Activated CD4-positive, alpha-beta T cell treated with anti-CD3 and anti-CD28 coated beads, Interleukin-2, amount 10 ng/mL, durations not matched to agents 24 days and 14 days (primary cell): ENCODE measurements around the gene ECEL1. TPM values are rescaled to one million over a fixed set of nuclear protein-coding genes. Genes with fewer than 3 reads are reported as not detected.
"Not testable (repeated sequence)": the region's sequence is repeated elsewhere in the genome, so short reads cannot be mapped to it uniquely, and the experiment has no call there.

Experiments used
- DNase-seq: peaks from one replicate; pipeline ENCODE4 v3.0.0; 2022
- H3K27ac Mint-ChIP-seq: one replicate; pipeline ENCODE4 v1.8.0; 2022; ENCODE audit warnings: mild to moderate bottlenecking, mixed read lengths
- H3K27me3 Mint-ChIP-seq: one replicate; pipeline ENCODE4 v1.8.0; 2022; ENCODE audit warnings: mixed read lengths
- H3K36me3 Mint-ChIP-seq: one replicate; pipeline ENCODE4 v1.8.0; 2022; ENCODE audit warnings: low read depth, mild to moderate bottlenecking, mixed read lengths
- H3K4me1 Mint-ChIP-seq: one replicate; pipeline ENCODE4 v1.8.0; 2021; ENCODE audit warnings: mixed read lengths
- H3K4me3 Mint-ChIP-seq: one replicate; pipeline ENCODE4 v1.8.0; 2022; ENCODE audit warnings: mild to moderate bottlenecking, moderate library complexity, mixed read lengths
- H3K9me3 Mint-ChIP-seq: one replicate; pipeline ENCODE4 v1.8.0; 2021; ENCODE audit warnings: mixed read lengths
- intact Hi-C: fragments of 100-400 bp; cut with micrococcal nuclease; formaldehyde crosslinking; loops from one replicate; pipeline ENCODE4 v1.15.1; 2023
- total RNA-seq: library from RNA; stranded (reverse); gene quantifications from 2 replicates; pipeline ENCODE4 v1.2.3, GENCODE V29; 2022

The ECEL1 gene
- total RNA-seq, 1 donor from 2014 or later: 0.19 TPM

DNA sequence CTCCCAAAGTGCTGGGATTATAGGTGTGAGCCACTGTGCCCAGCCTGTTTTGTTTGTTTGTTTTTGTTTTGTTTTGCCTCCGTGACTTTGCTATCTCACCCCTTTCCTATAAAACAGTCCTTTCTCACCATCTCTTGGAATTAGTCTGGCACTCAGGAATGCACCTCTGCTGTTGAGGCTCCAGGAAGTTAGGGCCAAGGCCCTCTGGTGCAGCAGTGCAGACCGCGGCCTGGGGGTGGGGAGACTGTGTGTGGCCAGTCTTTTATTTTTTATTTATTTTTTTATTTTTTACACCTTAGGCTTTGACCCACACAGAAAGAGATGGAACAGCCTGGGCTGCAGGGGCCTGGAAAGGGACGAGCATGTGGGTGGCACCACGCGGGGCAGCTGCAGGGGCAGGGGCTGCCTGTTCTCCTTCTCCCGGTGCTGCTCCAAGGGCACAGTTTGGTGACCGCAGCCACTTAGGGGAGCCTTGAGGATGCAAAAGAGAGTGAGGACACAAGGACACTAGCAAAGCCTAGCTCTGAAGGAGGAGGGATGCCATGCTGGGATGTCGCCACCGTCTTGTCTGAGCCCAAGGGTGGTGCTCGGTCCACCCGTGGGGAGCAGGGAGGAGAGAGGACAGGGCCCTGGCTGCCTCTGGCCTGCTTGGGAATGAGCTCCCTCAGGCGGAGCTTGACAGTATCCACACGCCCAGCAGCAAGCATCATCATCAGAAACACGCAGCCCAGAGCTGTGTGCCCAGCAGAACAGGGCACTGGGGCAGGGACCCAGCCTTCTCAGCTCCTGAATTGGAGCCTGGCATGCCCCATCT is 51.0 kb downstream of the ECEL1 start:
- DNase-seq: no peak
- no peaks in the 10 kb centered on the region for H3K36me3 Mint-ChIP-seq
- H3K27me3 Mint-ChIP-seq: no peaks in the 10 kb centered on the region
- intact Hi-C loops: no loop called here
- no peaks in the 10 kb centered on the region for H3K9me3 Mint-ChIP-seq
- peaks cover 3% of the 10 kb centered on the region for H3K4me1 Mint-ChIP-seq
- no peak overlapping the region for H3K27ac Mint-ChIP-seq
- no peak overlapping the region for H3K4me3 Mint-ChIP-seq

DNA sequence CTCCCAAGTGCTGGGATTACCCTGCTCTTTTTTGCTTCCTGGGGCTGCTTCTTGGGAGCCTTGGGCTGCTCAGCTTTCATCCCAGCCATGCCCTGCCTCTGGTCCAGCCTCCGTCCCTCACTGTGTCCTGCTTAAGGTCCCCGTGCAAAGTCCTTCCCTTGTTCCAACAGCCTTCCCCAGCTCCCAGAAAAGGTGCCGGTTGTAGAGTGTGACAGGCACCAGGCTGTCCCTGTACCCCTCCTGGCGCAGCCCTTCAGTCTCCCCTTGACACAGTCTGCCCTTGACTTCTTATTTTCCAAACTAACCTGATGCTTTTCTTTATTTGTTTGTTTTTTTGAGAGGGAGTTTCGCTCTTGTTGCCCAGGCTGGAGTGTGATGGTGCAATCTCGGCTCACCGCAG is 51.8 kb downstream of the ECEL1 start:
- Mint-ChIP-seq H3K36me3 (no peaks in the 10 kb centered on the region), H3K27ac (no peak overlapping the region)
- intact Hi-C loops: no loop called here

DNA sequence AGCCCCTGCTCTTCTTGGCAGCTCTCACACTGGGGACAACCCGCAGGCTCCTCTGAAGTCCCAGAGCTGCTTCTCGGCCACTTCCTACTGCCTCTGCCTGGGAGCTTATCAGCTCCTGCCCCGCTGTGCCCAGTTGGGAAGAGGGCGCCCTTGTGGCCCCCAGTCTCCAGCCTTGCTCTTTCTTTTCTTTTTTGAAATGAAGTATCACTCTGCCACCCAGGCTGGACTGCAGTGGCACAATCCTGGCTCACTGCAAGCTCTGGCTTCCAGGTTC is 52.3 kb downstream of the ECEL1 start:
- no peak overlapping the region for H3K27ac Mint-ChIP-seq
- H3K4me3 Mint-ChIP-seq: no peak overlapping the region
- intact Hi-C loops: no loop called here
- no peaks in the 10 kb centered on the region for H3K9me3 Mint-ChIP-seq
- DNase-seq: no peak
- H3K4me1 Mint-ChIP-seq: peaks cover 1% of the 10 kb centered on the region
- no peaks in the 10 kb centered on the region for H3K27me3 Mint-ChIP-seq
- no peaks in the 10 kb centered on the region for H3K36me3 Mint-ChIP-seq

More for the DNA sequence above, 51.8 kb downstream of the ECEL1 start:
- DNase-seq: no peak
- H3K27me3 Mint-ChIP-seq: no peaks in the 10 kb centered on the region
- H3K4me3 Mint-ChIP-seq: no peak overlapping the region
- peaks cover 3% of the 10 kb centered on the region for H3K4me1 Mint-ChIP-seq
- H3K9me3 Mint-ChIP-seq: no peaks in the 10 kb centered on the region

DNA sequence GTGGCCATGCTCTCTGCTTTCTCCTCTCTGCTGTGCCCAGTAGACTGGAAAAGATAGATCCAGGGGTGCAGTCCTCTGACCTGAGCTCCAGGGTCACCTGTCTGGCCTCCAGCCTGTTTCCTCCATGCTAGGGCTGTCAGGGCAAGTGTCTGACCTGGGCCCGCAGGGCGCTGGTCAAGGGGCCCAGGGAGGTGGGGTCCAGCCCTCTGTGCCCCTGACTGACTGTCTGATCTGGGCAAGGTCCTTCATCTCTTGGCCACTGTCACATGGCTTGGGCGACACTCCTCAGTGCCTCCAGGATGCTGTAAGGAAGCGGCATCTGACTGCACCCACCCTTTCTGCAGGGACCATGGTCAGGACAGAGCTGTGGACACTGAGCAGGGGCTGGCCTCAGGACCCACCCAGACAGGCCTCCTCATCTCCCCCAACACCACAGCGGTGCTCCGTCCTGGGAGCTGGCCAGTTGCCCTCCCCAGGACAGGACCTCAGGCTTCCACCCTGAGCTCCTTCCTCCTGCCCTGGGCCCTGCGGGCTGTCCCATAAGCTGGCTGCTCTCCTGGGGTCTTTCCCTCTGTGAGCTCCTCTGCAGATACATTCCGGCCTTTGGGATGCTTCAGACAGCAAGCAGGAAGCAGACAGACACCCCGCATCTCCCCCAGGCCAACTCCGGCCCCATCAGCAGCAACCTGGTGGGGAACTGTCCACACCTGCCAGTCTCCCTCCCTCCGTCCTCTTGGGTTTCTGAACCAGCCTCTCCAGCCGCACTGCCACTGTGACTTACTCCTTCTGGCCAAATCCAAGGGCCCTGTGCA is 52.9 kb downstream of the ECEL1 start:
- H3K4me1 Mint-ChIP-seq: no peaks in the 10 kb centered on the region
- H3K27me3 Mint-ChIP-seq: no peaks in the 10 kb centered on the region
- no peaks in the 10 kb centered on the region for H3K9me3 Mint-ChIP-seq
- intact Hi-C loops: no loop called here
- DNase-seq: no peak
- H3K4me3 Mint-ChIP-seq: no peak overlapping the region
- H3K27ac Mint-ChIP-seq: no peak overlapping the region
- H3K36me3 Mint-ChIP-seq: no peaks in the 10 kb centered on the region

DNA sequence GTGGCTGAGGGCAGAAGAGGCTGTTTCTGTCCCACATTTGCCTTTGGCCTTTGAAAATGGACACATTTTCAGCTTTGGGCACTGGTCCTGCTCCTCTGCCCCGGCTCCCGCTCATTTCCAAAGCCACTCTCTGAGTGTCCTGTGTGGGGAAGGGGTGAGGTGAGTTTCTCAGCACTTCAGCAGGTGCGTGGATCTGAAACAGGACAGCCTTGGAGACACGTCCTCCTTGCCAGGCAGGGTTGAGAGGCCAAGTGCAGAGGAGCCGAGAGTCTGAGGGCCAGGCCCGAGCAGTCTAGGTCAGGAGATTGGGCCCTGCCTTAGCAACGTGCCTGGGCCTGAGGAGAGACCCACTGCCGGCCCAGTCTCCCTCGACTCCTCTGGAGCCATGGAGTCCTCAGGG is 53.5 kb downstream of the ECEL1 start:
- H3K4me1 Mint-ChIP-seq: no peaks in the 10 kb centered on the region

DNA sequence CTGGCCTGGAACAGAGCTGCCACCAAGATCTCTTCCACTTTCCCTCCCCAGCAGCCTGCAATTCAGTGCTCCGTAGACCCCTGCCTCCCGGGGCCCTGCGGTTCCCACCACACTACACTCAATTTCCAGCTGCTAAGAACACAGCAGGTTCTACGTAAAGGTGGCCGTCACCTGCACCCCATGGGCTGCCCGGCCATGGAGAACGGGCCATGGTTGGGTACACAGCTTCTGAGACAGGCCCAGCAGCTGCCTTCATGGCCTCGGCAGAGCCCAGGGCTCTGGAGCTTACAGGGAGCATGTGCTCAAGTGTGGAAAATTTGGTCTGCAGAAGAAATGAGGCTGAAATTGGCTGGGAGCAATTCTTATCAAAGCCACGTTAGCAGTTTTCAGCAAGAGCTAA is 54.0 kb downstream of the ECEL1 start:
- H3K9me3 Mint-ChIP-seq, DNase-seq, H3K27me3 Mint-ChIP-seq, H3K27ac Mint-ChIP-seq, intact Hi-C loops, H3K4me1 Mint-ChIP-seq, H3K4me3 Mint-ChIP-seq, H3K36me3 Mint-ChIP-seq: not testable (repeated sequence)

More for the DNA sequence above, 53.5 kb downstream of the ECEL1 start:
- intact Hi-C loops: no loop called here
- H3K27me3 Mint-ChIP-seq: peaks cover 4% of the 10 kb centered on the region
- H3K27ac Mint-ChIP-seq: no peak overlapping the region
- no peaks in the 10 kb centered on the region for H3K36me3 Mint-ChIP-seq
- H3K4me3 Mint-ChIP-seq: no peak overlapping the region
- no peak for DNase-seq
- no peaks in the 10 kb centered on the region for H3K9me3 Mint-ChIP-seq

DNA sequence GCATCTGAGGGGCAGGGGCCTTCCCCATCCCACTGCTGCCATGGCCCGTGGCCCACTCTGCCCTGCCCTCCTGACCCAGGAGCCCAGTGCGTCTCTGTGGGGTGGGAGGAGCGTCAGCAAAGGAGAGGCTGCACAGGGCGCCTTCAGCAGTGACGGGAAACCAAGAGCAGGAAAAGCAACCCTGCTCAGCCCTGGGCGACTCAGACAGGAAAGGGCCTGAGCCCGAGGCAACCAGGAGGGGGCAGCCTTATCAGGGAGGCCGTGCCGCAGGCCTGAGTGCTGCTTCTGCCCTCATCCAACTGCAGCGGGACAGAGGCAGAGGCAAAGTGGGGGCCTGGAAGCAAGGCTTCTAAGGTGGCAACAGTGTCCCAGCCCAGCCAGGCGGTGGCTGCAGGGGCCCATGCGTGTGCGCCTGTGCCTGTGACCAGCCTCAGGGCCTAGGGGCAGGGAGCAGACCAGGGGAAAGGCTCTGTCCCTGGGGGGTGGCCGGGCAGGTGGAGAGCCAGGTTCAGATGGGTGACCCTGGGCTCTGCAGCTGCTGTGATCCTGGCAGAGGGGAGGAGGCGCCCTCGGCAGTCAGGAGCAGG is 54.9 kb downstream of the ECEL1 start:
- Mint-ChIP-seq H3K27me3 (peaks cover 4% of the 10 kb centered on the region), H3K27ac (no peak overlapping the region), H3K4me3 (no peak overlapping the region), H3K9me3 (no peaks in the 10 kb centered on the region), H3K36me3 (no peaks in the 10 kb centered on the region), H3K4me1 (no peaks in the 10 kb centered on the region)
- intact Hi-C loops: no loop called here
- no peak for DNase-seq

DNA sequence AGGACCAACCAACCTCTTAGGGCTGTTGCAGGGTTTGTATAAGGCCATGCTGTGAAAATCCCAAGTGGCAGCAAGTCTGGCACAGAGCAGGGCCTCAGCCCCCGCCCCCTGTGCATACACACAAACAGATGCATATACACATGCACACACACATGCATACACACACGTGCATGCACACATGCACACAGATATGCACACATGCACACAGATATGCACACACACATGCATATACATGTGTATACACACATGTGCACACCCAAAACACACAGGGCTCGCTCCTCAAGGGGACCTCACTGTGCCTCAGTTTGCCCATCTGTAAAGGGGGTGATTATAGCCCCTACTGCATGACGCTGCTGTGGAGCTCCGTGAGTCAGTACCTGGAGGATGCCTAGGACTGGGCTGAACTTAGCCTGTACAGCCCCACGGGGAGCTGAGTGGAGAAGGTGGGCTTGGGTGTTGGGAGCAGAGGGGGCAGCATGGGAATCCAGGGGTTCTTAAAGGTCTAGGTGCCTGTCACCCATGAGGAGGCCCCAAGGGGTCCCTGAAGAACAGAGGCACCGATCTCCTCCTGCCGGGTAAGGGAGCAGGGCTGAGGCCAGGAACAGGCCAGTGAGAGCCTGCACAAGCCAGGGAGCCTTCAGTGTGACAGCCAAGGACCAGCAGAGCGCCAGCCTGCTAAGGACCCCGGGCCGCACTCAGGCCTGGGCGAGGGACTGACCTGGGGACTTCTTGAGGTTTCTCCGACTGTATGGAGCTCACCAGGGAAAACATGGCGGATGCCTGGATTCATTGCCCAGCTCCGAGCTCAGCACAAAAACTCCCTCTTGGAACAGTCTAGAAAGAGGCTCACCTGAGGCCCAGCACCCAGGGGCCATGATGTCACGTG is 55.7 kb downstream of the ECEL1 start:
- Mint-ChIP-seq H3K27me3 (peaks cover 4% of the 10 kb centered on the region), H3K9me3 (no peaks in the 10 kb centered on the region), H3K27ac (no peak overlapping the region), H3K4me1 (no peaks in the 10 kb centered on the region), H3K4me3 (no peak overlapping the region), H3K36me3 (no peaks in the 10 kb centered on the region)
- intact Hi-C loops: no loop called here
- DNase-seq: no peak

Other genes starting within 250 kb of the ECEL1 start
- gene ALPP, start 109.1 kb downstream of the ECEL1 start, total RNA-seq: not detected in 2 replicates
- not detected in 2 replicates for gene ALPG, start 81.0 kb downstream of the ECEL1 start, total RNA-seq
- not detected in 2 replicates for gene ALPI, start 31.7 kb downstream of the ECEL1 start, total RNA-seq
- gene PRSS56, start 32.6 kb upstream of the ECEL1 start, total RNA-seq: not detected in 2 replicates
- gene CHRND, start 38.3 kb upstream of the ECEL1 start, total RNA-seq: not detected in 2 replicates
- gene CHRNG, start 51.9 kb upstream of the ECEL1 start, total RNA-seq: not detected in 2 replicates
- gene TIGD1, start 62.7 kb upstream of the ECEL1 start, total RNA-seq: 8.5 and 9.4 TPM in 2 replicates
- gene EIF4E2, start 62.9 kb upstream of the ECEL1 start, total RNA-seq: 89.9 and 93.2 TPM in 2 replicates
- 0.31 and 0.49 TPM in 2 replicates for gene EFHD1, start 145.8 kb upstream of the ECEL1 start, total RNA-seq
- gene GIGYF2, start 209.5 kb upstream of the ECEL1 start, total RNA-seq: 71.9 and 72.0 TPM in 2 replicates